ENCODE results near the gene USP5. TPM values are rescaled to one million over a fixed set of nuclear protein-coding genes. Genes with fewer than 3 reads are reported as not detected.

The USP5 gene
- total RNA-seq, 2 experiments from 2014 or later: 98.8 to 129 TPM

GRCh38 chr12:6849976-6850560 lies 1.9 kb upstream of the USP5 start:
- peaks cover 33% of the 10 kb centered on the region for H3K36me3 Mint-ChIP-seq
- H3K4me1 Mint-ChIP-seq: peaks cover 45% of the 10 kb centered on the region
- no peaks in the 10 kb centered on the region for H3K9me3 Mint-ChIP-seq (ENCODE audit: low read depth)

GRCh38 chr12:6850796-6851152 lies 1.2 kb upstream of the USP5 start:
- CTCF ChIA-PET: interaction anchor here (0.7 to 7.8 kb wide), 11 partner anchors 16 to 258 kb away, joined by 3 to 65 read pairs (median 6); partner anchors contain the start of genes C1RL, MLF2, PTMS and SPSB2
- peak overlapping the region; percentile 100 for H3K27ac Mint-ChIP-seq
- H3K4me3 Mint-ChIP-seq: peak overlapping the region; percentile 85
- peaks cover 45% of the 10 kb centered on the region for H3K4me1 Mint-ChIP-seq
- ATAC-seq (no peak), DNase-seq (no peak)
- no peaks in the 10 kb centered on the region for H3K9me3 Mint-ChIP-seq (ENCODE audit: low read depth)
- H3K27me3 Mint-ChIP-seq: no peaks in the 10 kb centered on the region
- peaks cover 34% of the 10 kb centered on the region for H3K36me3 Mint-ChIP-seq

More at GRCh38 chr12:6849976-6850560, 1.9 kb upstream of the USP5 start:
- Mint-ChIP-seq H3K27ac (peak overlapping the region; percentile 100), H3K27me3 (no peaks in the 10 kb centered on the region), H3K4me3 (peak overlapping the region; percentile 85)
- no peak for ATAC-seq
- DNase-seq: no peak
- CTCF ChIA-PET: interaction anchor here (0.7 to 7.8 kb wide), 6 partner anchors 15 to 259 kb away, joined by 3 to 65 read pairs (median 18); partner anchors contain the start of genes C1RL, MLF2 and SPSB2

GRCh38 chr12:6851153-6851920 lies 613 bp upstream of the USP5 start, which contains the start of gene CDCA3:
CDCA3 (minus strand) TSS chr12:6851286; CDS start chr12:6850952, 334 bp downstream.
- CTCF ChIA-PET: interaction anchor here (0.7 to 7.8 kb wide), 17 partner anchors 11 to 257 kb away, joined by 3 to 65 read pairs (median 6); partner anchors contain the start of genes C1RL, COPS7A, GNB3 and LPCAT3
- DNase-seq: peak; percentile 98
- peak; percentile 64 for ATAC-seq
- peak within 1 kb of the TSS; percentile 100 for H3K27ac Mint-ChIP-seq
- H3K27me3 Mint-ChIP-seq: no peaks in the 10 kb centered on the region
- peaks cover 36% of the 10 kb centered on the region for H3K36me3 Mint-ChIP-seq
- peaks cover 45% of the 10 kb centered on the region for H3K4me1 Mint-ChIP-seq
- no peaks in the 10 kb centered on the region for H3K9me3 Mint-ChIP-seq (ENCODE audit: low read depth)
- H3K4me3 Mint-ChIP-seq: peak within 1 kb of the TSS; percentile 85

GRCh38 chr12:6852651-6853354 lies 853 bp downstream of the USP5 start:
- Mint-ChIP-seq H3K36me3 (peaks cover 37% of the 10 kb centered on the region), H3K27ac (peak overlapping the region; percentile 100), H3K4me1 (peaks cover 44% of the 10 kb centered on the region), H3K9me3 (ENCODE audit: low read depth) (no peaks in the 10 kb centered on the region), H3K4me3 (peak overlapping the region; percentile 85), H3K27me3 (no peaks in the 10 kb centered on the region)
- ATAC-seq (no peak), DNase-seq (peak; percentile 81)
- CTCF ChIA-PET: interaction anchor here (0.5 to 7.8 kb wide), 17 partner anchors 8 to 129 kb away, joined by 3 to 65 read pairs (median 5); partner anchors contain the start of genes COPS7A, GNB3, MLF2 and P3H3

DNA sequence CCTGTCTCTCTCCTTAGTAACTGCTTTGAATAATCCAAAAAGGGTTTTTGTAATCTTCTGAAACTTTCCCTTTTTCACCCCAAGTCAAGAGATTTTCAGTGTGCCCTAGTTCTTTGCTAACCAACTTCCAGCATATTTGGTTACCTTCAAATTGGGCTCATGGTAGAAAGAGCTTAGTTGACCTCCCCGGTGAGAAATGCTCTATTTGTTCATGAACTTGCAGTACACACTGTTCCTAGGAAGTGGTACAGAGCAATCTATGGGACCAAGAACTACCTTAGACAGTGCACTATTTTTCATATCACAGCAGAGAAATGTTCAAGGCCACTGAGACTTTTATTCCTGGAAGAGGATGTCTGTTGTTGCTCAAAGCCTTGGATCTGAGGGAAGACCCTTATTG lies 1.7 kb downstream of the USP5 start:
- DNase-seq (no peak), ATAC-seq (no peak)
- Mint-ChIP-seq H3K9me3 (ENCODE audit: low read depth) (no peaks in the 10 kb centered on the region), H3K27me3 (no peaks in the 10 kb centered on the region), H3K4me1 (peaks cover 40% of the 10 kb centered on the region), H3K27ac (peak overlapping the region; percentile 100), H3K4me3 (peak overlapping the region; percentile 85), H3K36me3 (peaks cover 35% of the 10 kb centered on the region)
- CTCF ChIA-PET: interaction anchor here (0.7 to 7.8 kb wide), 10 partner anchors 9 to 121 kb away, joined by 3 to 65 read pairs (median 7); partner anchors contain the start of genes MLF2, SPSB2 and TPI1

DNA sequence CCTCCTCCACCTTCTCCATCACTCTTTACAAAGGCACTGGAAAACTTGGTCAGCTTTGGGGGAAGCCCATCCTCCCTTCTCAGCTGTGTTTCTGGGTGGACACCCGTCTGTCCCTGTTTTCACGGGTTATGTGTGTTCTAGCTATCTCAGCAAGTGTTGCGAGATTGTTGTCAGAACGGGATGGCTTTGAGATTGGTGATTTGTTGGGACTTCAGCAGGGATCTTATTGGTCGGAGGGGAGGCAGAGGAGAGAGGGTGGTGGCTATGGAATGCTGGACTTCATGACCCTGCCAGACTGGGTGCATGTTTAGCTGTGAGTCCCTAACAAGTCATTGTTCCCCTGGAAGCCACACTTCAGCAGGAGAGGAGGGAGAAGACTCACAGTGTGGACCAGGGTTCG lies 2.1 kb downstream of the USP5 start:
- ATAC-seq (no peak), DNase-seq (no peak)
- H3K9me3 Mint-ChIP-seq (ENCODE audit: low read depth): no peaks in the 10 kb centered on the region
- no peak overlapping the region for H3K4me3 Mint-ChIP-seq
- H3K36me3 Mint-ChIP-seq: peaks cover 32% of the 10 kb centered on the region
- CTCF ChIA-PET: interaction anchor here (1.2 to 7.8 kb wide), 8 partner anchors 10 to 101 kb away, joined by 4 to 65 read pairs (median 19); partner anchors contain the start of genes MLF2, SPSB2 and TPI1
- peaks cover 39% of the 10 kb centered on the region for H3K4me1 Mint-ChIP-seq
- peak overlapping the region; percentile 100 for H3K27ac Mint-ChIP-seq
- H3K27me3 Mint-ChIP-seq: no peaks in the 10 kb centered on the region

DNA sequence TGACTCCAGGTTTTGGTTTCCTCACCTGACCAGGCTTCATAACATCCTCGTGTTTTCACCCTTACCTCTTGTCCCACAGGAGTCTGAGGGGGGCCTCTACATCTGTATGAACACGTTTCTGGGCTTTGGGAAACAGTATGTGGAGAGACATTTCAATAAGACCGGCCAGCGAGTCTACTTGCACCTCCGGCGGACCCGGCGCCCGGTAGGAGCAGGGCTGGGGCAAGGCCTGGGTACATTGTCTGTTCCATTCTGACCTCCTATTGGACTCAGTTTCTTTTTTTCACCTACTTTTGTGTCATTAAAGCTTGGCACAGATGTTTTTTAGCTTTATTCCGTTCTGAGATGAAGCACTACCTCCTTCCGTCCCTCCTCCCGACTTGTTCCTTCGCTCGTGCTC lies 3.4 kb downstream of the USP5 start:
- ATAC-seq (no peak), DNase-seq (no peak)
- CTCF ChIA-PET: interaction anchor here (4.6 kb wide), 1 partner anchor 13 kb away, joined by 55 read pairs; the partner anchor contains the start of gene TPI1
- no peak overlapping the region for H3K4me3 Mint-ChIP-seq
- no peaks in the 10 kb centered on the region for H3K9me3 Mint-ChIP-seq (ENCODE audit: low read depth)
- peaks cover 27% of the 10 kb centered on the region for H3K36me3 Mint-ChIP-seq
- H3K27ac Mint-ChIP-seq: no peak overlapping the region
- no peaks in the 10 kb centered on the region for H3K27me3 Mint-ChIP-seq
- peaks cover 26% of the 10 kb centered on the region for H3K4me1 Mint-ChIP-seq

DNA sequence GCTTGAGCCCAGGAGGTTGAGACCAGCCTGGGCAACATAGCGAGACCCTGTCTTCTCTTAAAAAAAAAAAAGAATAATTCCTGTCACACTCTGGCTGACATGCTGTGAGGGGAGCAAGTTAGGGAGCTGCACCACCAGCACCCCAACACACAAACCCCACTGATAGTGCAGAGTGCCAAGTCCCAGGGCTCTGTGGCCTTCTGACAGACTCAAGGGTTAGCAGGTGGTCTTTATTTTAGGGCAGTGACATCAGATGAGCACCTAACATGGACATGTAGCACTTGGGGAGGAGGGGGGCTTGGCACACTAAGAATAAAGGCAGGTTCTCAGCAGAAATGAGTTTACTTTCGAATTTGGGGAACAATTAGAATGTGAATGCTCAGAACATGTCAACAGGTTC lies 6.8 kb downstream of the USP5 start:
- ATAC-seq: no peak
- no peak for DNase-seq
- H3K9me3 Mint-ChIP-seq (ENCODE audit: low read depth): no peaks in the 10 kb centered on the region
- H3K4me1 Mint-ChIP-seq: peaks cover 10% of the 10 kb centered on the region
- CTCF ChIA-PET: interaction anchor here (3.1 kb wide), 1 partner anchor 10 kb away, joined by 13 read pairs; no protein-coding TSS in a partner anchor
- H3K36me3 Mint-ChIP-seq: peaks cover 45% of the 10 kb centered on the region
- H3K27ac Mint-ChIP-seq: no peak overlapping the region
- no peak overlapping the region for H3K4me3 Mint-ChIP-seq
- no peaks in the 10 kb centered on the region for H3K27me3 Mint-ChIP-seq

DNA sequence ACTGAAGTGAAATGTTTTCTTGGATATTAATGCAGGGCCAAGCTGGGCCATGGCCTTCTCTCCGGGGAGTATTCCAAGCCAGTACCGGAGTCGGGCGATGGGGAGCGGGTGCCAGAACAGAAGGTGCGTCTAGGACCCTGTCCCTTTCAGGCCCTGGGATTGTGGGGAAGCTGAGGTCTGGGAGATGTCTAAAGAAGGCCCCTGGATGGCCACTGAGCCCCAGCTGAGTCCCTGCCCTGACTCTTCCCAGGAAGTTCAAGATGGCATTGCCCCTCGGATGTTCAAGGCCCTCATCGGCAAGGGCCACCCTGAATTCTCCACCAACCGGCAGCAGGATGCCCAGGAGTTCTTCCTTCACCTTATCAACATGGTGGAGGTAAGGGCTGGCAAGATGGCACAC lies 8.2 kb downstream of the USP5 start:
- ATAC-seq (no peak), DNase-seq (no peak)
- Mint-ChIP-seq H3K27ac (no peak overlapping the region), H3K36me3 (peaks cover 48% of the 10 kb centered on the region), H3K27me3 (no peaks in the 10 kb centered on the region), H3K9me3 (ENCODE audit: low read depth) (no peaks in the 10 kb centered on the region), H3K4me3 (no peak overlapping the region), H3K4me1 (peaks cover 1% of the 10 kb centered on the region)
- CTCF ChIA-PET: interaction anchor here (1.2 to 3.1 kb wide), 3 partner anchors 9 to 107 kb away, joined by 3 to 13 read pairs (median 4); partner anchors contain the start of genes MLF2 and SPSB2

GRCh38 chr12:6860942-6861341 lies 9.0 kb downstream of the USP5 start:
- Mint-ChIP-seq H3K36me3 (peaks cover 51% of the 10 kb centered on the region), H3K9me3 (ENCODE audit: low read depth) (no peaks in the 10 kb centered on the region), H3K4me3 (no peak overlapping the region), H3K27me3 (no peaks in the 10 kb centered on the region), H3K27ac (no peak overlapping the region), H3K4me1 (peaks cover 1% of the 10 kb centered on the region)
- DNase-seq: no peak
- ATAC-seq: no peak
- CTCF ChIA-PET: interaction anchor here (0.9 to 3.1 kb wide), 5 partner anchors 8 to 30 kb away, joined by 4 to 13 read pairs (median 4); partner anchors contain the start of gene SPSB2

- Mint-ChIP-seq H3K4me1 (peaks cover 3% of the 10 kb centered on the region), H3K27ac (no peak overlapping the region), H3K36me3 (peaks cover 48% of the 10 kb centered on the region), H3K27me3 (no peaks in the 10 kb centered on the region), H3K4me3 (no peak overlapping the region), H3K9me3 (ENCODE audit: low read depth) (no peaks in the 10 kb centered on the region)
- DNase-seq (no peak), ATAC-seq (no peak)
- CTCF ChIA-PET: interaction anchor here (0.9 to 3.1 kb wide), 4 partner anchors 8 to 30 kb away, joined by 4 to 13 read pairs (median 4); partner anchors contain the start of gene SPSB2
These were observed 9.4 kb downstream of the USP5 start for GRCh38 chr12:6861391-6861790.

DNA sequence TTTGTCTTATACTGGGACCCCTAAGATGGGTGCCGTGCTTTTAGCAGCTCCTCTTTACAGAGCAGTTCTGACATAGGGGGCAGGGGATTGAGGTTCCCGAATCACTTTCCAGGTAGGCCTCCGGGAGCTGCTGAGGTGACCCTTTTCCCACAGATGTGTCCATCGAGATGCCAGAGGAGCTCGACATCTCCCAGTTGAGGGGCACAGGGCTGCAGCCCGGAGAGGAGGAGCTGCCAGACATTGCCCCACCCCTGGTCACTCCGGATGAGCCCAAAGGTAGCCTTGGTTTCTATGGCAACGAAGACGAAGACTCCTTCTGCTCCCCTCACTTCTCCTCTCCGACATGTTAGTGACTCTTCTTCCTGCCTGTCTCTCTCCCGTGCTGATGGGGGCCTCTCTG lies 11.1 kb downstream of the USP5 start:
- CTCF ChIA-PET: interaction anchor here (1.0 to 2.1 kb wide), 2 partner anchors 9 to 10 kb away, joined by 3 to 8 read pairs; partner anchors contain the start of gene SPSB2
- H3K27me3 Mint-ChIP-seq: no peaks in the 10 kb centered on the region
- peaks cover 8% of the 10 kb centered on the region for H3K4me1 Mint-ChIP-seq
- no peak overlapping the region for H3K4me3 Mint-ChIP-seq
- H3K27ac Mint-ChIP-seq: no peak overlapping the region
- H3K9me3 Mint-ChIP-seq (ENCODE audit: low read depth): no peaks in the 10 kb centered on the region
- no peak for ATAC-seq
- DNase-seq: no peak
- H3K36me3 Mint-ChIP-seq: peaks cover 39% of the 10 kb centered on the region

Measured in activated CD8-positive, alpha-beta memory T cell treated with anti-CD3 and anti-CD28 coated beads, Interleukin-2, amount 10 ng/mL, durations not matched to agents 7 days and 5 days (primary cell).